HEK293T (cell line): Measurements from ENCODE around the gene TCIRG1.

Source experiments
- CTCF ChIA-PET: fragments of 350-600 bp; formaldehyde crosslinking; extraction: SDS; loops from one replicate; lab custom pipeline; 2021; ENCODE audit warnings: antibody characterized with exemption, inconsistent platforms; lab: Yijun Ruan, JAX
- POLR2A ChIA-PET: fragments of 350-600 bp; formaldehyde crosslinking; extraction: SDS; loops from one replicate; lab custom pipeline; 2020; ENCODE audit warnings: antibody characterized with exemption, inconsistent platforms; lab: Yijun Ruan, JAX
- DNase-seq: peaks from one replicate; pipeline ENCODE4 v3.0.0; 2012; ENCODE audit warnings: mixed read lengths; ENCODE audit errors: extremely low spot score
- ARNT ChIP-seq: fragments of 450-650 bp; IDR thresholded peaks from 2 replicates; pipeline ENCODE4 v1.6.1; 2017; ENCODE audit warnings: mild to moderate bottlenecking
- BHLHE40 ChIP-seq: fragments of 450-650 bp; IDR thresholded peaks from 2 replicates; pipeline ENCODE4 v1.6.1; 2016; ENCODE audit warnings: mild to moderate bottlenecking, moderate library complexity, borderline replicate concordance
- FOXA1 ChIP-seq: fragments of 450-650 bp; IDR thresholded peaks from 2 replicates; pipeline ENCODE4 v1.6.1; 2016; ENCODE audit warnings: mild to moderate bottlenecking
- FOXM1 ChIP-seq: fragments of 450-650 bp; IDR thresholded peaks from 2 replicates; pipeline ENCODE4 v1.6.1; 2017; ENCODE audit warnings: mild to moderate bottlenecking, borderline replicate concordance
- HDGF ChIP-seq: fragments of 450-650 bp; IDR thresholded peaks from 2 replicates; pipeline ENCODE4 v1.6.1; 2017; ENCODE audit warnings: antibody characterized with exemption, borderline replicate concordance
- L3MBTL2 ChIP-seq: fragments of 450-650 bp; conservative IDR thresholded peaks from 2 replicates; pipeline ENCODE4 v1.6.1; 2016; ENCODE audit warnings: mild to moderate bottlenecking
- LEF1 ChIP-seq: fragments of 450-650 bp; IDR thresholded peaks from 2 replicates; pipeline ENCODE4 v1.6.1; 2017; ENCODE audit warnings: mild to moderate bottlenecking, borderline replicate concordance
- NFRKB ChIP-seq: fragments of 450-650 bp; IDR thresholded peaks from 2 replicates; pipeline ENCODE4 v1.6.1; 2016; ENCODE audit warnings: mild to moderate bottlenecking, moderate library complexity
- PKNOX1 ChIP-seq: fragments of 450-650 bp; IDR thresholded peaks from 2 replicates; pipeline ENCODE4 v1.6.1; 2016
- SP1 ChIP-seq: fragments of 450-650 bp; IDR thresholded peaks from 2 replicates; pipeline ENCODE4 v1.6.1; 2017
- SUZ12 ChIP-seq: fragments of 450-650 bp; IDR thresholded peaks from 2 replicates; pipeline ENCODE4 v1.6.1; 2016; ENCODE audit warnings: mild to moderate bottlenecking
- TARDBP ChIP-seq: fragments of 450-650 bp; IDR thresholded peaks from 2 replicates; pipeline ENCODE4 v1.6.1; 2016
- ZNF384 ChIP-seq: fragments of 450-650 bp; IDR thresholded peaks from 2 replicates; pipeline ENCODE4 v1.6.1; 2016

TCIRG1 gene

GRCh38 chr11:68099474-68100405, 60.9 kb downstream of the TCIRG1 start:
- POLR2A ChIA-PET, result interaction anchor here (1.0 kb wide), 1 partner anchor 18 kb away, joined by 3 read pairs; no protein-coding TSS in a partner anchor
- CTCF ChIA-PET, result interaction anchor here (0.9 kb wide), 1 partner anchor 109 kb away, joined by 3 read pairs; no protein-coding TSS in a partner anchor
- no peak for TF ChIP-seq ZNF384
- TF ChIP-seq L3MBTL2, result no peak
- no peak for TF ChIP-seq ARNT
- TF ChIP-seq SP1, result no peak
- TF ChIP-seq HDGF, result no peak
- TF ChIP-seq LEF1, result no peak
- no peak for TF ChIP-seq BHLHE40
- no peak for TF ChIP-seq SUZ12
- no peak for TF ChIP-seq FOXA1
- TF ChIP-seq TARDBP, result no peak
- no peak for TF ChIP-seq FOXM1
- TF ChIP-seq PKNOX1, result no peak
- TF ChIP-seq NFRKB, result no peak
- no peak for DNase-seq
